ENCODE measurements around the gene THAP11. TPM values are rescaled to one million over a fixed set of nuclear protein-coding genes. Genes with fewer than 3 reads are reported as not detected.

THAP11 gene
- total and polyA plus RNA-seq, 2 of the 13 experiments (the other 11 are each of a cell fraction or from before 2014, with no cell fraction given) = 44.2 to 53.4 TPM

GRCh38 chr16:67804853-67805542, 37.1 kb upstream of the THAP11 start (continued):
- TF ChIP-seq ASH2L (IDR thresholded peaks at IDR 0.05; ENCODE audit: insufficient read length, low read depth, low read length) (no peak), EED (CRISPR knock-in tag; IDR thresholded peaks at IDR 0.05) (no peak), ZNF431 (CRISPR knock-in tag; IDR thresholded peaks at IDR 0.05; ENCODE audit: borderline replicate concordance, low read depth) (no peak), GATAD2A (CRISPR knock-in tag; IDR thresholded peaks at IDR 0.05) (peak; percentile 56; the same call in 1 of the 2 replicates), KDM4B (CRISPR knock-in tag; IDR thresholded peaks at IDR 0.05) (no peak), MAZ (IDR thresholded peaks at IDR 0.05; ENCODE audit: borderline replicate concordance, low read depth, low read length) (no peak), MAZ (CRISPR knock-in tag; IDR thresholded peaks at IDR 0.05; ENCODE audit: low read depth) (no peak), SP2 (CRISPR knock-in tag; IDR thresholded peaks at IDR 0.05) (no peak), ZNF83 (CRISPR knock-in tag; IDR thresholded peaks at IDR 0.05; ENCODE audit: borderline replicate concordance) (no peak), ZNF605 (CRISPR knock-in tag; IDR thresholded peaks at IDR 0.05) (no peak), ZNF572 (CRISPR knock-in tag; IDR thresholded peaks at IDR 0.05) (no peak), POGZ (CRISPR knock-in tag; IDR thresholded peaks at IDR 0.05) (no peak), NR2F6 (IDR thresholded peaks at IDR 0.05) (no peak), NR2F6 (CRISPR knock-in tag; IDR thresholded peaks at IDR 0.05) (peak; percentile 45; the same call in 1 of the 2 replicates), HDAC1 (CRISPR knock-in tag; IDR thresholded peaks at IDR 0.05) (peak; percentile 20; the same call in 1 of the 2 replicates), HOMEZ (CRISPR knock-in tag; IDR thresholded peaks at IDR 0.05; ENCODE audit: low read depth) (0 out of 2 replicates have a peak, but pooled peaks have one; percentile 23), NFATC3 (CRISPR knock-in tag; IDR thresholded peaks at IDR 0.05) (no peak), SMARCE1 (IDR thresholded peaks at IDR 0.05; ENCODE audit: borderline replicate concordance) (no peak), ZNF564 (CRISPR knock-in tag; IDR thresholded peaks at IDR 0.05) (no peak), ZNF275 (CRISPR knock-in tag; IDR thresholded peaks at IDR 0.05; ENCODE audit: borderline replicate concordance) (no peak), JDP2 (CRISPR knock-in tag; IDR thresholded peaks at IDR 0.05; ENCODE audit: borderline replicate concordance) (no peak), ZBTB42 (CRISPR knock-in tag; IDR thresholded peaks at IDR 0.05) (no peak), MXI1 (IDR thresholded peaks at IDR 0.05; ENCODE audit: borderline replicate concordance, low read depth, low read length) (peak; percentile 68; the same call in 1 of the 3 replicates), HIC2 (CRISPR knock-in tag; IDR thresholded peaks at IDR 0.05; ENCODE audit: low read depth) (no peak)
- TF ChIP-seq, protein P1, sequence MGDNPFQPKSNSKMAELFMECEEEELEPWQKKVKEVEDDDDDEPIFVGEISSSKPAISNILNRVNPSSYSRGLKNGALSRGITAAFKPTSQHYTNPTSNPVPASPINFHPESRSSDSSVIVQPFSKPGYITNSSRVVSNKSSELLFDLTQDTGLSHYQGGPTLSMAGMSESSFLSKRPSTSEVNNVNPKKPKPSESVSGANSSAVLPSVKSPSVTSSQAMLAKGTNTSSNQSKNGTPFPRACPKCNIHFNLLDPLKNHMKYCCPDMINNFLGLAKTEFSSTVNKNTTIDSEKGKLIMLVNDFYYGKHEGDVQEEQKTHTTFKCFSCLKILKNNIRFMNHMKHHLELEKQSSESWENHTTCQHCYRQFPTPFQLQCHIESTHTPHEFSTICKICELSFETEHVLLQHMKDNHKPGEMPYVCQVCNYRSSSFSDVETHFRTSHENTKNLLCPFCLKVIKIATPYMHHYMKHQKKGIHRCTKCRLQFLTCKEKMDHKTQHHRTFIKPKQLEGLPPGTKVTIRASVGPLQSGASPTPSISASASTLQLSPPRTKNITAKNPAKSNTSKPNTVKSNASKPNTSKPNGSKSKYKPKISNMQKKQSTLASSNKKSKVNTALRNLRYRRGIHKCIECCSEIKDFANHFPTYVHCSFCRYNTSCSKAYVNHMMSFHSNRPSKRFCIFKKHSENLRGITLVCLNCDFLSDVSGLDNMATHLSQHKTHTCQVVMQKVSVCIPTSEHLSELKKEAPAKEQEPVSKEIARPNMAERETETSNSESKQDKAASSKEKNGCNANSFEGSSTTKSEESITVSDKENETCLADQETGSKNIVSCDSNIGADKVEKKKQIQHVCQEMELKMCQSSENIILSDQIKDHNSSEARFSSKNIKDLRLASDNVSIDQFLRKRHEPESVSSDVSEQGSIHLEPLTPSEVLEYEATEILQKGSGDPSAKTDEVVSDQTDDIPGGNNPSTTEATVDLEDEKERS (CRISPR knock-in tag; IDR thresholded peaks at IDR 0.05) = no peak

Data from HepG2 (cell line).